Vagina (tissue), 2 donors: ENCODE measurements around the gene PITX2. TPM values are rescaled to one million over a fixed set of nuclear protein-coding genes. Genes with fewer than 3 reads are reported as not detected.

Experiments
- DNase-seq, 2 donors: peaks; one replicate each; pipeline ENCODE4 v3.0.0-alpha.2; 2017; ENCODE audit errors: extremely low spot score in 2 of 2
- H3K27ac ChIP-seq: fragments of 200-600 bp; sonication (generic); one replicate; pipeline ENCODE4 v1.5.1; 2019
- H3K27me3 ChIP-seq: fragments of 200-600 bp; sonication (generic); one replicate; pipeline ENCODE4 v1.5.1; 2019
- H3K36me3 ChIP-seq, 2 donors: fragments of 200-600 bp; sonication (generic); one replicate each; pipeline ENCODE4 v1.5.1; 2017 to 2019
- H3K4me1 ChIP-seq: fragments of 200-600 bp; sonication (generic); one replicate; pipeline ENCODE4 v1.5.1; 2019
- H3K4me3 ChIP-seq, 2 donors: fragments of 200-600 bp; sonication (generic); 1 replicate in 1 of 2; 2 replicates in 1 of 2; pipeline ENCODE4 v1.5.1; 2016 to 2019
- H3K9me3 ChIP-seq: fragments of 200-600 bp; sonication (generic); one replicate; pipeline ENCODE4 v1.5.1; 2019
- POLR2A ChIP-seq, 2 donors: fragments of 450-650 bp; IDR thresholded peaks; one replicate each; pipeline ENCODE4 v1.6.1; 2017; ENCODE audit warnings: antibody characterized with exemption in 2 of 2, mild to moderate bottlenecking in 2 of 2, moderate library complexity in 2 of 2
- POLR2AphosphoS5 ChIP-seq, 2 donors: sonication (generic); formaldehyde crosslinking; IDR thresholded peaks; one replicate each; pipeline ENCODE4 v1.9.0; 2017; ENCODE audit warnings: antibody characterized with exemption in 2 of 2, mild to moderate bottlenecking in 2 of 2, low read depth in 1 of 2; ENCODE audit not compliant: insufficient read depth in 1 of 2
- intact Hi-C: fragments of 100-400 bp; cut with DNase I; formaldehyde crosslinking; loops from one replicate; pipeline ENCODE4 v1.15.1; 2023
- total RNA-seq: library from RNA; depleted of rRNA; stranded (reverse); fragments of >200 nt; gene quantifications from one replicate; pipeline ENCODE4 v1.2.3, GENCODE V29; 2016
- TF ChIP-seq, protein P1 (sequence below), 3 experiments: fragments of 450-650 bp in 2 of 3; fragments of 200-600 bp in 1 of 3; sonication (generic) in 1 of 3; IDR thresholded peaks; one replicate each; pipeline ENCODE4 v1.5.1; 2017 to 2019; ENCODE audit warnings: antibody characterized with exemption in 3 of 3, mild to moderate bottlenecking in 2 of 3, moderate library complexity in 2 of 3

Gene PITX2
- total RNA-seq, 1 donor from 2014 or later = 6.6 TPM

DNA sequence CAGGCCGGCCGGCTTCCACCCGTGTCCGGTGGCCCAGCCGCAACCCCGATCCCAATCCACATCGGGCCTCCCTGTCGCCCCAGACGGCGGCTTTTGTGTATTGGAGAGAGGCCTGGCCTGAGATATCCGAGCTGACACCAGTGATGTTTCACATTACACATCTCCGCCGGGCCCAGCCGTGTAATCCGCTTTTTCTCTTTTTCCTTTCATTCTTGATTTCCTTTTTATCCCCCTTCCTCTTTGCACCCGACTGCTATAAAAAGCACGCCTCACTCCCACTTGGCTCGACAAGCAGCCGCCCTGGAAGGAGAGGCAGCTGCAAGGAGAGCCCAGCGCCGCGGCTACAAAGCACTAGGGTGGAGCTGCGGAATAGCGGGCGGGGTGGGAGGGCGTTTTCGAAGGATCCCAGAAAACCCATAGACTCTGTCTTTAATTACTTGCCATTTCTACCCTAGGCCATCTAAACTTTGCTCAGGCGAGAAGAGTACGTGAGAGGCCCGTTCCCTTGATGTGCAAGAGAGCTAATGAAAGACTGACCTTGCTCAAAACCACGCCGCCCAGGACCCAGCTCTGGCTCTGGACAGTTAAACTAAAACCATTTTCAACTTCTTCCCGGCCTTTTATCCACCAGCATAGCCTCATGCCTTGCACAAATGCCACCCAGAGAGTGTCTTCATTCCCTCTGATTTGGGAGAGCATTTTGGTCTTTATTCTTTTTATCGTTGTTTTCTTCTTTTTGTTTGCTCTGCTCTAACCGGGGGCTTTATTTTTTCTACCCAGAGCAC, 3.2 kb downstream of the PITX2 start:
- TF ChIP-seq POLR2A (IDR thresholded peaks at IDR 0.05) (no peak), POLR2AphosphoS5 (IDR thresholded peaks at IDR 0.05; ENCODE audit: insufficient read depth in 1 of 2, low read depth in 1 of 2) (no peak)
- TF ChIP-seq, protein P1, sequence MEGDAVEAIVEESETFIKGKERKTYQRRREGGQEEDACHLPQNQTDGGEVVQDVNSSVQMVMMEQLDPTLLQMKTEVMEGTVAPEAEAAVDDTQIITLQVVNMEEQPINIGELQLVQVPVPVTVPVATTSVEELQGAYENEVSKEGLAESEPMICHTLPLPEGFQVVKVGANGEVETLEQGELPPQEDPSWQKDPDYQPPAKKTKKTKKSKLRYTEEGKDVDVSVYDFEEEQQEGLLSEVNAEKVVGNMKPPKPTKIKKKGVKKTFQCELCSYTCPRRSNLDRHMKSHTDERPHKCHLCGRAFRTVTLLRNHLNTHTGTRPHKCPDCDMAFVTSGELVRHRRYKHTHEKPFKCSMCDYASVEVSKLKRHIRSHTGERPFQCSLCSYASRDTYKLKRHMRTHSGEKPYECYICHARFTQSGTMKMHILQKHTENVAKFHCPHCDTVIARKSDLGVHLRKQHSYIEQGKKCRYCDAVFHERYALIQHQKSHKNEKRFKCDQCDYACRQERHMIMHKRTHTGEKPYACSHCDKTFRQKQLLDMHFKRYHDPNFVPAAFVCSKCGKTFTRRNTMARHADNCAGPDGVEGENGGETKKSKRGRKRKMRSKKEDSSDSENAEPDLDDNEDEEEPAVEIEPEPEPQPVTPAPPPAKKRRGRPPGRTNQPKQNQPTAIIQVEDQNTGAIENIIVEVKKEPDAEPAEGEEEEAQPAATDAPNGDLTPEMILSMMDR (IDR thresholded peaks at IDR 0.05) = no peak
- Histone ChIP-seq H3K4me1 (peaks cover 27% of the 10 kb centered on the region), H3K9me3 (no peaks in the 10 kb centered on the region), H3K27ac (no peak overlapping the region), H3K4me3 (no peak overlapping the region), H3K36me3 (no peaks in the 10 kb centered on the region), H3K27me3 (peaks cover 10% of the 10 kb centered on the region)
- intact Hi-C loops = no loop called here
- no peak for DNase-seq

DNA sequence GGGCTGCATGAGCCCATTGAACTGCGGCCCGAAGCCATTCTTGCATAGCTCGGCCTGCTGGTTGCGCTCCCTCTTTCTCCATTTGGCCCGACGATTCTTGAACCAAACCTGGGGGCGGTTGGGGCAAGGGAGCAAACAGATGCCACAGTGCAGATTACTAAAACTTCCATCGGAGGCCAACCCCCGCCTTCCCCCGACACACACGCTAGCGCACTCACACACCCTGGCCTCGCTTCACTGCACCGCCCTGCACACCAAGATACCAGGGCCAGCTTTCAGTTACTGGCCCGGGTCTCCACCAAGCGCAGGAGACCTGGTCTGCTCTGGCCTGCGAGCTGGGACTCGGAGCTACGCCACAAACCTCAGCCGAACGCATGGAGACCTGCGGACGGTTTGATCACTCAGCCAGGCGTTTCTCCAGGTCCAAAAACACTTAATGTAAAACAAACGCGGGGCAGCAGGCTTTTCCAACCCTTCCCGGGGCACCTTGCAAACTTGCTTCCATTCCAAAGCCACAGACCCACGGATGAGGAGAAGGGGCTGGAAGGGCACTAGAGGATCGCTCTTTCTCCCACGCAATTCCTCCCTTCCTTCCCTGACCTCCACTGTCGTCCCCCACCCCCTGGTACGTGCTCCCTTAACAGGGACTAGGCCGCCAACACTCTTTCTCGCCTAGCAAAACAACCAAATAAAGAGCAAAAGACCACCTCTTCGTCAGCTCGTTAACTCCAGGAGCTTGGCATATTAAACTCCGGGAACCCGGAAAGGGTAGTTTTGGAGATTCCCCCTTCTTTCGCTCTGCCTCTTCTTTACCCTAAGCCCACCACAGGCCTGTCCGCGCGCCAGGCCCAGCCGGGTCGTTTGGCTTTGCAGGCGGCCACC, 4.1 kb downstream of the PITX2 start:
- H3K27ac ChIP-seq = no peak overlapping the region
- TF ChIP-seq, protein P1 (IDR thresholded peaks at IDR 0.05) = no peak
- no peak for TF ChIP-seq POLR2A (IDR thresholded peaks at IDR 0.05)
- no peak for TF ChIP-seq POLR2AphosphoS5 (IDR thresholded peaks at IDR 0.05; ENCODE audit: insufficient read depth in 1 of 2, low read depth in 1 of 2)
- no peak overlapping the region for H3K4me3 ChIP-seq
- H3K36me3 ChIP-seq = no peaks in the 10 kb centered on the region
- peaks cover 10% of the 10 kb centered on the region for H3K27me3 ChIP-seq
- intact Hi-C loops = no loop called here
- no peak for DNase-seq
- H3K9me3 ChIP-seq = no peaks in the 10 kb centered on the region
- peaks cover 27% of the 10 kb centered on the region for H3K4me1 ChIP-seq

DNA sequence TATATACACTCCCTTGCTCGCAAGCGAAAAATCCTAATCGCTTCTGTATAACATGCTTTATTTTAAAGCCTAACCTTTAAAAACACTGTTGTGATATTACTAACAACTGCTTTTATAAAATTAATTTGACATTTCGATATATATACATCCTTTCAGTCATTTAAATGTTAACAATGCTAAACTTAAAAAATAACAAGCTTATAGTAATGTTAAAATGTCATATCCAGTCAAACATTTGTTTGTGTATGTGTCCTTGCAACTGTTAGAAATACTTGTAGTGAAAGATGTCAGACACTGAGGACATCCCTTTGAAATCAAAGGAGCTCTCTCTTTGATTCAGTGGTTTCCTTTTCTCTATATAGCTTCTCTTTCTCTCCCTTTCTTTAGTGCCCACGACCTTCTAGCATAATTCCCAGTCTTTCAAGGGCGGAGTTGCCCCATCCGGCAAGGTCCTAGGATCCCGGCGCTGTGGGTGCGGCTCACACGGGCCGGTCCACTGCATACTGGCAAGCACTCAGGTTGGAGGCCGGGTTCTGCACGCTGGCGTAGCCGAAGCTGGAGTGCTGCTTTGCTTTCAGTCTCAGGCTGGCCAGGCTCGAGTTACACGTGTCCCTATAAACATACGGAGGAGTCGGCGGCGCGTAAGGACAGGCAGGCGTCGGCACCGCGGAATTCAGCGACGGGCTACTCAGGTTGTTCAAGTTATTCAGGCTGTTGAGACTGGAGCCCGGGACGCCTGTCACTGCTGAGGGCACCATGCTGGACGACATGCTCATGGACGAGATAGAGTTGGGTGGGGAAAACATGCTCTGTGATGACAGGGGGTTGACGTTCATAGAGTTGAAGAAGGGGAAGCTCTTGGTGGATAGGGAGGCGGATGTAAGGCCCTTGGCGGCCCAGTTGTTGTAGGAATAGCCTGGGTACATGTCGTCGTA, 5.0 kb downstream of the PITX2 start:
- H3K36me3 ChIP-seq = no peaks in the 10 kb centered on the region
- H3K27me3 ChIP-seq = peaks cover 10% of the 10 kb centered on the region
- H3K4me1 ChIP-seq = peaks cover 23% of the 10 kb centered on the region
- DNase-seq = no peak
- H3K9me3 ChIP-seq = no peaks in the 10 kb centered on the region
- H3K27ac ChIP-seq = no peak overlapping the region
- intact Hi-C loops = no loop called here
- no peak overlapping the region for H3K4me3 ChIP-seq
- no peak for TF ChIP-seq POLR2AphosphoS5 (IDR thresholded peaks at IDR 0.05; ENCODE audit: insufficient read depth in 1 of 2, low read depth in 1 of 2)
- TF ChIP-seq POLR2A (IDR thresholded peaks at IDR 0.05) = no peak
- TF ChIP-seq, protein P1 (IDR thresholded peaks at IDR 0.05) = no peak

DNA sequence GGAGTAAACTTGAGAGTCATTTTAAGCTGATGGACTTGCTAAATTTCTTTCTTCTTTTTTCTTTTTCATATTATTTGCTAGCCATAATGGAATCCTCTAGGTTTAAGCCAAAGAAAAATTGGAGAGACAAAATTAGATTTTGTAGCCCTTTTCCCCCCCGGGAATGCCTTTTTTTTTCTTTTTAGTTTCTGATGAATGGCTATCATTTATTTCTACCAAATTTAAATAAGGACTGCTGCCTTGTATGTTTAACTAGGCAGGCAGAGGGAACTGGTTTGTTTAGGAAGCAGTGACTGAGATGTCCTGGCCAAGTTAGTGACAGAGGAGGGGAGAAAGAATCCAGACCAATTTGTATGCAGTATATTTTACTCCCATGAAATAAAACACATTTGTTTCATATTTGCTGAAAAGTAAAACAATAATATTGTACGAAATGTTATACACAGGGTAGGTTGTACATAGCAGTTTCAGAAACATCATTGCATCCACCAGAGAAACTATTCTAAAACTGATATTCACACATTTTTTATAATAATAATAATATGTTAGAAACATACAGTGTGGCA, 5.7 kb downstream of the PITX2 start:
- Histone ChIP-seq H3K4me3 (no peak overlapping the region), H3K27ac (no peak overlapping the region), H3K27me3 (peaks cover 10% of the 10 kb centered on the region), H3K36me3 (no peaks in the 10 kb centered on the region), H3K9me3 (no peaks in the 10 kb centered on the region), H3K4me1 (peaks cover 16% of the 10 kb centered on the region)
- TF ChIP-seq POLR2A (IDR thresholded peaks at IDR 0.05) (no peak), POLR2AphosphoS5 (IDR thresholded peaks at IDR 0.05; ENCODE audit: insufficient read depth in 1 of 2, low read depth in 1 of 2) (no peak)
- TF ChIP-seq, protein P1 (IDR thresholded peaks at IDR 0.05) = no peak
- DNase-seq = no peak
- intact Hi-C loops = no loop called here
